Measurements from ENCODE around the gene TADA1.
A peak's percentile ranks its signal among the peaks of the same experiment; 100 is the strongest.

TADA1 gene

GRCh38 chr1:166870584-166870983, 5.5 kb downstream of the TADA1 start:
- no peak for DNase-seq (ENCODE audit: low spot score)
- in situ Hi-C loops (cut with MboI; ENCODE audit: low pct_unique_long_range_greater_than_20kb, low sequenced_read_pairs, unreplicated experiment), result no loop called here
- no peak for TF ChIP-seq CTCF (IDR thresholded peaks at IDR 0.05; ENCODE audit: extremely low read depth, insufficient read depth, missing control alignments)

- DNase-seq (ENCODE audit: low spot score), result peak; percentile 25
- no peak for TF ChIP-seq CTCF (IDR thresholded peaks at IDR 0.05; ENCODE audit: extremely low read depth, insufficient read depth, missing control alignments)
- in situ Hi-C loops (cut with MboI; ENCODE audit: low pct_unique_long_range_greater_than_20kb, low sequenced_read_pairs, unreplicated experiment), result no loop called here
Measured at GRCh38 chr1:166869318-166870099, 6.6 kb downstream of the TADA1 start.

- TF ChIP-seq CTCF (IDR thresholded peaks at IDR 0.05; ENCODE audit: extremely low read depth, insufficient read depth, missing control alignments), result no peak
- in situ Hi-C loops (cut with MboI; ENCODE audit: low pct_unique_long_range_greater_than_20kb, low sequenced_read_pairs, unreplicated experiment), result no loop called here
- DNase-seq (ENCODE audit: low spot score), result no peak
Measured at GRCh38 chr1:166868639-166869038, 7.4 kb downstream of the TADA1 start.

GRCh38 chr1:166865926-166866325, 10.1 kb downstream of the TADA1 start:
- no peak for DNase-seq (ENCODE audit: low spot score)
- in situ Hi-C loops (cut with MboI; ENCODE audit: low pct_unique_long_range_greater_than_20kb, low sequenced_read_pairs, unreplicated experiment), result no loop called here
- TF ChIP-seq CTCF (IDR thresholded peaks at IDR 0.05; ENCODE audit: extremely low read depth, insufficient read depth, missing control alignments), result no peak

- in situ Hi-C loops (cut with MboI; ENCODE audit: low pct_unique_long_range_greater_than_20kb, low sequenced_read_pairs, unreplicated experiment), result no loop called here
- no peak for DNase-seq (ENCODE audit: low spot score)
- TF ChIP-seq CTCF (IDR thresholded peaks at IDR 0.05; ENCODE audit: extremely low read depth, insufficient read depth, missing control alignments), result no peak
Measured at GRCh38 chr1:166859597-166859996, 16.5 kb downstream of the TADA1 start.

- DNase-seq (ENCODE audit: low spot score), result no peak
- TF ChIP-seq CTCF (IDR thresholded peaks at IDR 0.05; ENCODE audit: extremely low read depth, insufficient read depth, missing control alignments), result no peak
- in situ Hi-C loops (cut with MboI; ENCODE audit: low pct_unique_long_range_greater_than_20kb, low sequenced_read_pairs, unreplicated experiment), result no loop called here
Measured at GRCh38 chr1:166858726-166859419, 17.2 kb downstream of the TADA1 start.

All from GM13977 (cell line).